Measurements from ENCODE around the gene PCBP2.

PCBP2 gene

GRCh38 chr12:53461591-53461990 is 9.7 kb downstream of the PCBP2 start:
- TF ChIP-seq CTCF (conservative IDR thresholded peaks at IDR 0.05) (no peak), ZFX (IDR thresholded peaks at IDR 0.05) (no peak)
- H3K27ac ChIP-seq = no peak overlapping the region

- no peak for TF ChIP-seq CTCF (conservative IDR thresholded peaks at IDR 0.05)
- no peak for TF ChIP-seq ZFX (IDR thresholded peaks at IDR 0.05)
- H3K27ac ChIP-seq = no peak overlapping the region
Observed at GRCh38 chr12:53462935-53463334, 11.0 kb downstream of the PCBP2 start.

GRCh38 chr12:53463802-53464560 is 12.1 kb downstream of the PCBP2 start:
- TF ChIP-seq ZFX (IDR thresholded peaks at IDR 0.05) = no peak
- TF ChIP-seq CTCF (conservative IDR thresholded peaks at IDR 0.05) = no peak
- no peak overlapping the region for H3K27ac ChIP-seq

- no peak for TF ChIP-seq CTCF (conservative IDR thresholded peaks at IDR 0.05)
- no peak for TF ChIP-seq ZFX (IDR thresholded peaks at IDR 0.05)
- H3K27ac ChIP-seq = no peak overlapping the region
Observed at GRCh38 chr12:53464685-53465418, 12.9 kb downstream of the PCBP2 start.

GRCh38 chr12:53465679-53466078 is 13.8 kb downstream of the PCBP2 start:
- no peak overlapping the region for H3K27ac ChIP-seq
- no peak for TF ChIP-seq ZFX (IDR thresholded peaks at IDR 0.05)

- TF ChIP-seq CTCF (conservative IDR thresholded peaks at IDR 0.05) (no peak), ZFX (IDR thresholded peaks at IDR 0.05) (no peak)
- H3K27ac ChIP-seq = no peak overlapping the region
Observed at GRCh38 chr12:53466640-53467039, 14.7 kb downstream of the PCBP2 start.

- TF ChIP-seq CTCF (conservative IDR thresholded peaks at IDR 0.05) = no peak
- TF ChIP-seq ZFX (IDR thresholded peaks at IDR 0.05) = no peak
- no peak overlapping the region for H3K27ac ChIP-seq
Observed at GRCh38 chr12:53467082-53467481, 15.2 kb downstream of the PCBP2 start.
